HCT116 (cell line): ENCODE results near the gene SHC1. TPM values are rescaled to one million over a fixed set of nuclear protein-coding genes. Genes with fewer than 3 reads are reported as not detected.
A peak's percentile ranks its signal among the peaks of the same experiment; 100 is the strongest.

Experiments
- ATAC-seq: fragments of 200-7000 bp; cut with Tn5 transposase; 2 replicates; pipeline ENCODE4 v1.9.1; 2020; ENCODE audit warnings: mild to moderate bottlenecking, moderate library complexity
- BruUV-seq: library from RNA; stranded (reverse); fragments of 400-500 nt; replicated peaks from 2 replicates; lab custom pipeline; 2021; lab: Mats Ljungman, UMichigan
- CTCF ChIA-PET: fragments of 300-600 bp; sonication (Branson Sonifier 250); formaldehyde crosslinking; loops from one replicate; lab custom pipeline; 2021; ENCODE audit warnings: antibody characterized with exemption; lab: Charles Lee
- POLR2A ChIA-PET: fragments of 300-600, 350-600 bp; sonication (Branson Sonifier 250); formaldehyde crosslinking; loops from one replicate; lab custom pipeline; 2021; ENCODE audit warnings: antibody characterized with exemption; lab: Charles Lee
- RAD21 ChIA-PET, 2 experiments: fragments of 300-600 bp; sonication (Branson Sonifier 250); formaldehyde crosslinking; loops; one replicate each; lab custom pipeline; 2023; ENCODE audit warnings: low total read pairs in 2 of 2; ENCODE audit not compliant: uncharacterized antibody in 2 of 2, unreplicated experiment in 2 of 2, low non-redundant PET in 1 of 2; lab: Charles Lee
- DNase-seq: peaks from one replicate; pipeline ENCODE4 v3.0.0-alpha.2; 2010; ENCODE audit warnings: low read depth, low spot score
- H2AFZ ChIP-seq: fragments of 200-600 bp; shearing (Covaris generic), sonication (generic); 2 replicates; pipeline ENCODE4 v1.6.1; 2017; ENCODE audit warnings: low read depth, mixed run types, mixed read lengths, antibody characterized with exemption, low read length; ENCODE audit not compliant: poor library complexity, severe bottlenecking
- H3K27ac ChIP-seq: 2 replicates; pipeline ENCODE4 v1.5.1; 2012; ENCODE audit warnings: low read depth, low read length
- H3K27me3 ChIP-seq: fragments of 200-600 bp; sonication (generic); 2 replicates; pipeline ENCODE4 v1.6.1; 2016; ENCODE audit warnings: mixed run types, low read length, mixed read lengths; ENCODE audit not compliant: insufficient read depth
- H3K36me3 ChIP-seq, 2 experiments: fragments of 200-500 bp in 1 of 2; fragments of 200-600 bp in 1 of 2; sonication (Bioruptor generic) in 1 of 2; sonication (generic) in 1 of 2; 2 replicates each; pipeline versions ENCODE4 v1.5.1 to v1.6.1; 2014 to 2016; ENCODE audit warnings: low read length in 2 of 2, inconsistent platforms in 1 of 2, mixed read lengths in 1 of 2, mixed run types in 1 of 2; ENCODE audit not compliant: insufficient read depth in 2 of 2, control insufficient read depth in 1 of 2
- H3K4me1 ChIP-seq, 2 experiments: fragments of 200-600 bp in 1 of 2; sonication (generic) in 1 of 2; 2 replicates each; pipeline versions ENCODE4 v1.5.1 to v1.6.1; 2012 to 2017; ENCODE audit warnings: low read length in 2 of 2, inconsistent platforms in 1 of 2, mild to moderate bottlenecking in 1 of 2, mixed read lengths in 1 of 2, mixed run types in 1 of 2, moderate library complexity in 1 of 2; ENCODE audit not compliant: insufficient read depth in 2 of 2, control insufficient read depth in 1 of 2
- H3K4me2 ChIP-seq: fragments of 200-600 bp; sonication (generic); 2 replicates; pipeline ENCODE4 v1.6.1; 2017; ENCODE audit warnings: mixed run types, low read length, mixed read lengths
- H3K4me3 ChIP-seq, 2 experiments: fragments of 200-600 bp in 1 of 2; sonication (generic) in 1 of 2; replicated peaks in 1 of 2; 2 replicates each; pipeline ENCODE4 v1.5.1; 2011 to 2016; ENCODE audit warnings: low read length in 2 of 2, control low read depth in 1 of 2, low read depth in 1 of 2, mild to moderate bottlenecking in 1 of 2, mixed read lengths in 1 of 2, mixed run types in 1 of 2
- H3K79me2 ChIP-seq: fragments of 200-600 bp; sonication (generic); 2 replicates; pipeline ENCODE4 v1.6.1; 2017; ENCODE audit warnings: mild to moderate bottlenecking, mixed run types, low read length, moderate library complexity, mixed read lengths; ENCODE audit not compliant: insufficient read depth
- H3K9ac ChIP-seq: fragments of 200-600 bp; sonication (generic); 2 replicates; pipeline ENCODE4 v1.6.1; 2016; ENCODE audit warnings: low read length, mixed read lengths
- H3K9me2 ChIP-seq: fragments of 200-600 bp; sonication (generic), shearing (Covaris generic); 2 replicates; pipeline ENCODE4 v1.6.1; 2017; ENCODE audit warnings: mixed run types, mild to moderate bottlenecking, moderate library complexity; ENCODE audit not compliant: insufficient read depth
- H3K9me3 ChIP-seq, 2 experiments: fragments of 200-500 bp in 1 of 2; fragments of 200-600 bp in 1 of 2; sonication (Bioruptor generic) in 1 of 2; sonication (generic) in 1 of 2; 2 replicates each; pipeline ENCODE4 v1.6.1; 2014 to 2017; ENCODE audit warnings: low read length in 2 of 2, mixed read lengths in 2 of 2, inconsistent platforms in 1 of 2, low read depth in 1 of 2, mild to moderate bottlenecking in 1 of 2, mixed run types in 1 of 2, moderate library complexity in 1 of 2; ENCODE audit not compliant: control insufficient read depth in 1 of 2, insufficient read depth in 1 of 2
- H4K20me1 ChIP-seq: fragments of 200-600 bp; sonication (generic), shearing (Covaris generic); 2 replicates; pipeline ENCODE4 v1.6.1; 2017; ENCODE audit warnings: mixed run types, mild to moderate bottlenecking, moderate library complexity; ENCODE audit not compliant: insufficient read depth
- CBX3 ChIP-seq: IDR thresholded peaks from 2 replicates; pipeline ENCODE4 v1.6.1; 2012; ENCODE audit warnings: low read depth
- CEBPB ChIP-seq: IDR thresholded peaks from 2 replicates; pipeline ENCODE4 v1.6.1; 2012; ENCODE audit warnings: low read depth
- EGR1 ChIP-seq: IDR thresholded peaks from 2 replicates; pipeline ENCODE4 v1.6.1; 2012; ENCODE audit warnings: low read depth
- ELF1 ChIP-seq: IDR thresholded peaks from 2 replicates; pipeline ENCODE4 v1.6.1; 2012; ENCODE audit warnings: low read depth, borderline replicate concordance
- EZH2phosphoT487 ChIP-seq: fragments of 200-600 bp; IDR thresholded peaks from 2 replicates; pipeline ENCODE4 v1.6.1; 2018; ENCODE audit warnings: antibody characterized with exemption, borderline replicate concordance
- FOSL1 ChIP-seq: IDR thresholded peaks from 2 replicates; pipeline ENCODE4 v1.6.1; 2012; ENCODE audit warnings: low read depth
- MAX ChIP-seq: IDR thresholded peaks from 2 replicates; pipeline ENCODE4 v1.6.1; 2012
- RAD21 ChIP-seq: IDR thresholded peaks from 2 replicates; pipeline ENCODE4 v1.6.1; 2012; ENCODE audit warnings: low read depth, mild to moderate bottlenecking
- SIN3A ChIP-seq: IDR thresholded peaks from 2 replicates; pipeline ENCODE4 v1.6.1; 2012; ENCODE audit warnings: low read depth
- SP1 ChIP-seq: IDR thresholded peaks from 2 replicates; pipeline ENCODE4 v1.6.1; 2012; ENCODE audit warnings: low read depth
- SRF ChIP-seq: IDR thresholded peaks from 2 replicates; pipeline ENCODE4 v1.6.1; 2012; ENCODE audit warnings: low read depth
- YY1 ChIP-seq: IDR thresholded peaks from 2 replicates; pipeline ENCODE4 v1.6.1; 2011; ENCODE audit warnings: low read length, low read depth, moderate library complexity, mild to moderate bottlenecking; ENCODE audit not compliant: insufficient replicate concordance; ENCODE audit errors: extremely low read depth
- ZFX ChIP-seq: fragments of 450-650 bp; IDR thresholded peaks from 2 replicates; pipeline ENCODE4 v1.6.1; 2017
- intact Hi-C: fragments of 100-400 bp; cut with micrococcal nuclease; formaldehyde crosslinking; loops from 2 replicates; pipeline ENCODE4 v1.10.0; 2022
- total RNA-seq: library from RNA; stranded (reverse); gene quantifications from one replicate; pipeline ENCODE4 v1.2.1, GENCODE V29; 2021; ENCODE audit not compliant: unreplicated experiment
- TF ChIP-seq, protein P1 (sequence below), 3 experiments: fragments of 200-600 bp in 1 of 3; sonication (generic) in 1 of 3; IDR thresholded peaks in 2 of 3; conservative IDR thresholded peaks in 1 of 3; 2 replicates each; pipeline ENCODE4 v1.5.1; 2012 to 2017; ENCODE audit warnings: low read depth in 2 of 3, low read length in 2 of 3, antibody characterized with exemption in 1 of 3, borderline replicate concordance in 1 of 3, control low read depth in 1 of 3, mild to moderate bottlenecking in 1 of 3, mixed read lengths in 1 of 3, mixed run types in 1 of 3, moderate library complexity in 1 of 3; ENCODE audit not compliant: insufficient read depth in 1 of 3
- TF ChIP-seq, protein P2 (sequence below): IDR thresholded peaks from 2 replicates; pipeline ENCODE4 v1.6.1; 2011; ENCODE audit warnings: mild to moderate bottlenecking, low read length, moderate library complexity; ENCODE audit not compliant: insufficient replicate concordance; ENCODE audit errors: extremely low read depth

Gene SHC1
- total RNA-seq, 1 experiment from 2014 or later: 148 TPM

DNA sequence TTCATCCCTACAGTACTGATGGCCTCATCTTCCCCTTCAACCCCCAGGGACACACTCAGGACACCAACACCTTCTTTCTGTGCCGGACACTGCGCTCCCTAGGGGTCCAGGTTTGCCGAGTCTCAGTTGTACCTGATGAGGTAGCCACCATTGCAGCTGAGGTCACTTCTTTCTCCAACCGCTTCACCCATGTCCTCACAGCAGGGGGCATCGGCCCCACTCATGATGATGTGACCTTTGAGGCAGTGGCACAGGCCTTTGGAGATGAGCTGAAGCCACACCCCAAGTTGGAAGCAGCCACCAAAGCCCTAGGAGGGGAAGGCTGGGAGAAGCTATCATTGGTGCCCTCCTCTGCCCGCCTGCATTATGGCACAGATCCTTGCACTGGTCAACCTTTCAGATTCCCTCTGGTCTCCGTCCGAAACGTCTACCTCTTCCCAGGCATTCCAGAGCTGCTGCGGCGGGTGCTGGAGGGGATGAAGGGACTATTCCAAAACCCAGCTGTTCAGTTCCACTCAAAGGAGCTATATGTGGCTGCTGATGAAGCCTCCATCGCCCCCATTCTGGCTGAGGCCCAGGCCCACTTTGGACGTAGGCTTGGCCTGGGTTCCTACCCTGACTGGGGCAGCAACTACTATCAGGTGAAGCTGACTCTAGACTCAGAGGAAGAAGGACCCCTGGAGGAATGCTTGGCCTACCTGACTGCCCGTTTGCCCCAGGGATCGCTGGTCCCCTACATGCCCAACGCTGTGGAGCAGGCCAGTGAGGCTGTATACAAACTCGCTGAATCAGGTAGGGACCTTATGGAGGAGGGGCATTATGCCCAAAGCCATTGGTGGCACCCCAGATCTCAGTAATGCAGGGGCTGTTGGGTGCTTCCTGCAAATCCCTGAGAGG, 17.8 kb upstream of the SHC1 start:
- TF ChIP-seq, protein P1, sequence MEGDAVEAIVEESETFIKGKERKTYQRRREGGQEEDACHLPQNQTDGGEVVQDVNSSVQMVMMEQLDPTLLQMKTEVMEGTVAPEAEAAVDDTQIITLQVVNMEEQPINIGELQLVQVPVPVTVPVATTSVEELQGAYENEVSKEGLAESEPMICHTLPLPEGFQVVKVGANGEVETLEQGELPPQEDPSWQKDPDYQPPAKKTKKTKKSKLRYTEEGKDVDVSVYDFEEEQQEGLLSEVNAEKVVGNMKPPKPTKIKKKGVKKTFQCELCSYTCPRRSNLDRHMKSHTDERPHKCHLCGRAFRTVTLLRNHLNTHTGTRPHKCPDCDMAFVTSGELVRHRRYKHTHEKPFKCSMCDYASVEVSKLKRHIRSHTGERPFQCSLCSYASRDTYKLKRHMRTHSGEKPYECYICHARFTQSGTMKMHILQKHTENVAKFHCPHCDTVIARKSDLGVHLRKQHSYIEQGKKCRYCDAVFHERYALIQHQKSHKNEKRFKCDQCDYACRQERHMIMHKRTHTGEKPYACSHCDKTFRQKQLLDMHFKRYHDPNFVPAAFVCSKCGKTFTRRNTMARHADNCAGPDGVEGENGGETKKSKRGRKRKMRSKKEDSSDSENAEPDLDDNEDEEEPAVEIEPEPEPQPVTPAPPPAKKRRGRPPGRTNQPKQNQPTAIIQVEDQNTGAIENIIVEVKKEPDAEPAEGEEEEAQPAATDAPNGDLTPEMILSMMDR (IDR thresholded peaks at IDR 0.05 in 2 of 3, conservative IDR thresholded peaks at IDR 0.05 in 1 of 3; ENCODE audit: borderline replicate concordance in 1 of 3, insufficient read depth in 1 of 3, low read depth in 2 of 3, low read length in 2 of 3): 0 out of 6 replicates have a peak, but pooled peaks of 2 of the 3 experiments have one; percentile 5 to 7
- TF ChIP-seq CBX3: no peak
- TF ChIP-seq, all 23 proteins: peak for 1
- intact Hi-C loops: no loop called here
- ATAC-seq: no peak
- Histone ChIP-seq H3K9me3 (no peaks in the 10 kb centered on the region), H3K79me2 (peaks cover 64% of the 10 kb centered on the region), H4K20me1 (no peaks in the 10 kb centered on the region), H3K9ac (no peak overlapping the region), H3K4me3 (no peak overlapping the region), H2AFZ (no peak overlapping the region), H3K4me2 (no peak overlapping the region), H3K9me2 (no peaks in the 10 kb centered on the region), H3K27me3 (no peaks in the 10 kb centered on the region), H3K36me3 (peaks cover 12 to 25% of the 10 kb centered on the region in 2 experiments; a peak in 3 of 4 replicates), H3K27ac (no peak overlapping the region), H3K4me1 (peaks cover 4 to 20% of the 10 kb centered on the region in 2 experiments; a peak in 3 of 4 replicates)
- no TSS peak for BruUV-seq
- ChIA-PET POLR2A (interaction anchor here (0.6 to 1.8 kb wide), 4 partner anchors 10 to 16 kb away, joined by 3 to 6 read pairs (median 4); partner anchors contain the start of gene CKS1B), CTCF (interaction anchor here (1.7 kb wide), 1 partner anchor 11 kb away, joined by 9 read pairs; no protein-coding TSS in a partner anchor), RAD21 (no interaction called here)
- DNase-seq: no peak

- H3K9me3 ChIP-seq: no peaks in the 10 kb centered on the region
- no peaks in the 10 kb centered on the region for H4K20me1 ChIP-seq
- H3K27ac ChIP-seq: no peak overlapping the region
- POLR2A ChIA-PET: interaction anchor here (0.6 to 1.8 kb wide), 4 partner anchors 9 to 15 kb away, joined by 3 to 6 read pairs (median 4); partner anchors contain the start of gene CKS1B
- peaks cover 8 to 16% of the 10 kb centered on the region in 2 experiments; a peak in 3 of 4 replicates for H3K4me1 ChIP-seq
- no TSS peak for BruUV-seq
- H2AFZ ChIP-seq: no peak overlapping the region
- no peaks in the 10 kb centered on the region for H3K9me2 ChIP-seq
- peaks cover 65% of the 10 kb centered on the region for H3K79me2 ChIP-seq
- H3K4me3 ChIP-seq: no peak overlapping the region
- ATAC-seq (no peak), DNase-seq (no peak)
- intact Hi-C loops: no loop called here
- H3K9ac ChIP-seq: no peak overlapping the region
- CTCF ChIA-PET: interaction anchor here (1.7 kb wide), 1 partner anchor 12 kb away, joined by 9 read pairs; no protein-coding TSS in a partner anchor
- RAD21 ChIA-PET: no interaction called here
- no peak overlapping the region for H3K4me2 ChIP-seq
- peaks cover 12 to 25% of the 10 kb centered on the region in 2 experiments; a peak in 3 of 4 replicates for H3K36me3 ChIP-seq
- H3K27me3 ChIP-seq: no peaks in the 10 kb centered on the region
- TF ChIP-seq RAD21 (no peak), YY1 (no peak), CBX3 (no peak), EGR1 (no peak), SRF (no peak), SP1 (no peak), ZFX (no peak), CEBPB (no peak), SIN3A (no peak), MAX (no peak), EZH2phosphoT487 (no peak), FOSL1 (no peak), ELF1 (no peak)
- TF ChIP-seq, protein P2, sequence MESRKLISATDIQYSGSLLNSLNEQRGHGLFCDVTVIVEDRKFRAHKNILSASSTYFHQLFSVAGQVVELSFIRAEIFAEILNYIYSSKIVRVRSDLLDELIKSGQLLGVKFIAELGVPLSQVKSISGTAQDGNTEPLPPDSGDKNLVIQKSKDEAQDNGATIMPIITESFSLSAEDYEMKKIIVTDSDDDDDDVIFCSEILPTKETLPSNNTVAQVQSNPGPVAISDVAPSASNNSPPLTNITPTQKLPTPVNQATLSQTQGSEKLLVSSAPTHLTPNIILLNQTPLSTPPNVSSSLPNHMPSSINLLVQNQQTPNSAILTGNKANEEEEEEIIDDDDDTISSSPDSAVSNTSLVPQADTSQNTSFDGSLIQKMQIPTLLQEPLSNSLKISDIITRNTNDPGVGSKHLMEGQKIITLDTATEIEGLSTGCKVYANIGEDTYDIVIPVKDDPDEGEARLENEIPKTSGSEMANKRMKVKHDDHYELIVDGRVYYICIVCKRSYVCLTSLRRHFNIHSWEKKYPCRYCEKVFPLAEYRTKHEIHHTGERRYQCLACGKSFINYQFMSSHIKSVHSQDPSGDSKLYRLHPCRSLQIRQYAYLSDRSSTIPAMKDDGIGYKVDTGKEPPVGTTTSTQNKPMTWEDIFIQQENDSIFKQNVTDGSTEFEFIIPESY: no peak
These were observed 16.8 kb upstream of the SHC1 start for GRCh38 chr1:154987326-154987725.
